ENCODE results near the gene GPR151.

GPR151 gene

DNA sequence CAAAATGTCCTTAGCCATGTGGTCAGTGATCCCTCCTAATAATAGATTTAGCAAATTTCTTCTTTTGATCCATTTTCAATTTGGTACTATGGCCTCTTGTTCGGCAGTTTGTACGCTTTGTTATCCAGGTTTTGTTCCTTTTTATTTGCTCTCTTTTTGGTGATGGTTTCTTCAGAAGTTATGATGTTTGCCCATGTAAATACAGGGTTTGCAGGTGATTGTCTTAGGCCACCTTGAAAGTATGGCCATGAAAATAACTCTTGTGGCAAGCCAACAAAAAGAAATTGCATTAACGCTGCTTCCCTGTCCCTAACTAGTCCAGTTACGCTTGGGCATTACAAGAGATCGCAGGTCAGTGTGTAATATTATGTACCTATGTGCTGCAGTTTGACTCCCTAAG, 8.6 kb downstream of the GPR151 start:
- H3K9me3 ChIP-seq = no peaks in the 10 kb centered on the region
- H3K27ac ChIP-seq = no peak overlapping the region
- no peak overlapping the region for H3K4me3 ChIP-seq (ENCODE audit: low read depth in 1 of 2, low read length in 1 of 2)
- H3K36me3 ChIP-seq = peaks cover 80% of the 10 kb centered on the region
- H3K4me1 ChIP-seq (ENCODE audit: control insufficient read depth in 1 of 2, insufficient read depth in 1 of 2, low read depth in 1 of 2, low read length in 1 of 2) = no peaks in the 10 kb centered on the region
- TF ChIP-seq CTCF (IDR thresholded peaks at IDR 0.05) = no peak
- no peaks in the 10 kb centered on the region for H3K27me3 ChIP-seq

DNA sequence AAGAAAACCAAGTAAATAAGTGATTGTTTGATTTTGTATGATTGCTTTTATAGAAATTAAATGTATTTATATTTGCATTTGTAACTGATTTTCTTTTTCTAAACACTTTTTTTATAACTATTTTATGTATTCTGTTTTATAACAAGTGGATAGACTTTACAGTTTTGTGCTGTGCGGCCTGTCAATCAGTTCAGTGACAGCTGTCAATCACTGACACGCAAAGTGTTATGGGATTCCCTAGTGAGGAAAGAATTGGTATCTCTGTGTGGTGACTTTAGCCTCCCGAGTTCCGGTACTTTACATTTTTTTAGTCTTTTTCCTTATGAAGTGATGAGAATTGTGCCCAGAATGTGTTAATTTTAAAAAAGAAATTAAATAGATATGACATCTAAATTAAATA, 16.3 kb downstream of the GPR151 start:
- Histone ChIP-seq H3K4me1 (ENCODE audit: control insufficient read depth in 1 of 2, insufficient read depth in 1 of 2, low read depth in 1 of 2, low read length in 1 of 2) (no peaks in the 10 kb centered on the region), H3K27ac (no peak overlapping the region), H3K27me3 (no peaks in the 10 kb centered on the region), H3K4me3 (ENCODE audit: low read depth in 1 of 2, low read length in 1 of 2) (no peak overlapping the region), H3K36me3 (peaks cover 28% of the 10 kb centered on the region), H3K9me3 (no peaks in the 10 kb centered on the region)
- no peak for TF ChIP-seq CTCF (IDR thresholded peaks at IDR 0.05)

DNA sequence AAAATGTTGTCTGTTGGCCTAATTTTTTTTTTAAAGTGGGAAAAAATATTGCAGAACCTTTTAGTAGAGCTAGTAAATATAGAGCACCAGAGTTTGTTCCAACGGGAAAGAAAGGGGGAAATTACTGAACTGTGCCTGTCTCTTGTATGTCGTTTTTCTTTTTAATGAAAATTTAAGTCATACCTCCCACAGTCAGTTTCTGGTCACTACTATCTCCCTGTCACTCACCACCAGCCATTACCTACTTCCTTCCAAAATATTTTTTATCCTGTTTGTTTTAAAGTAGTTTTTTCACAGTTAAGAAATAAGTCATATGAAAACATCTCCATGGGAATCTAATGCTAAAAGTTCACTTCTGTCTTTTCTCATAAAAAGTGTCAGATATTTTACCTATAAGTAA, 21.3 kb downstream of the GPR151 start:
- TF ChIP-seq CTCF (IDR thresholded peaks at IDR 0.05) = no peak
- Histone ChIP-seq H3K4me3 (ENCODE audit: low read depth in 1 of 2, low read length in 1 of 2) (no peak overlapping the region), H3K27me3 (no peaks in the 10 kb centered on the region), H3K27ac (no peak overlapping the region), H3K9me3 (no peaks in the 10 kb centered on the region), H3K4me1 (ENCODE audit: control insufficient read depth in 1 of 2, insufficient read depth in 1 of 2, low read depth in 1 of 2, low read length in 1 of 2) (no peaks in the 10 kb centered on the region), H3K36me3 (peaks cover 28% of the 10 kb centered on the region)

DNA sequence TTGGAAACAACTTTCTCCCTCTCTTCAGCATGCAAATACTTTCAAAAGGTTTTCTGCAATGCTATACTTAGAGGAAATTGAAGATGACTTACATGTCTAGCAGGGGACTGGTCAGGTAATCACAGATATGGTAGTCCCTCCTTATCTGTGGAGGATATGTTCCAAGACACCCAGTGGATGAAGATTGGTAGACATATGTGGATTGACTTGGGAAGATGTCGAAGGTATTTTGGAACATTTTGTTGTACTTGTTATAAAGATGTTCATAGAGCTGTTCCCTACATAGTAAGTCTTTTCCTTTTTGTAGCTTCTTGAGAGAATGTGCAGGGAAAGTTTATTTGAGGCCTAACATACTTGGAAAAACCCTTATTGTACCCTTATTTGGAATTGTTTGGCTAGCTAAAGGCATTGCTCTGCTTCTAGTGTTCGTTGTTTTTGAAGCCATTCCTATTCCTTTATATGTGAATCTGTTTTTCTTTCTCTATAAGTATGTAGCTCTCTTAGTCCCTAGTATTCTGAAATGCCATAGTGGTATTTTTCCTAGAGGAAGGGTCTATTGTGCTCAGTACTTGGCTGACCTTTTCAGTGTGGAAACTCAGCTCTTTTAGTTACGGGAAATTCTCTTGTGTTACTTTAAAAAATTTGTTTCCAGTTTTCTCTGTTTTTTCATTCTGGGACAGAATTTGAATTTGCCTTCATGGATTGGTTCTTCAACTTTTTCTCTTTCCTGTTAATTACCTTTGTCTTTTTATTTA, 25.7 kb downstream of the GPR151 start:
- Histone ChIP-seq H3K27ac (no peak overlapping the region), H3K36me3 (peaks cover 14% of the 10 kb centered on the region), H3K4me1 (ENCODE audit: control insufficient read depth in 1 of 2, insufficient read depth in 1 of 2, low read depth in 1 of 2, low read length in 1 of 2) (no peaks in the 10 kb centered on the region), H3K4me3 (ENCODE audit: low read depth in 1 of 2, low read length in 1 of 2) (no peak overlapping the region), H3K9me3 (no peaks in the 10 kb centered on the region), H3K27me3 (no peaks in the 10 kb centered on the region)
- TF ChIP-seq CTCF (IDR thresholded peaks at IDR 0.05) = no peak

DNA sequence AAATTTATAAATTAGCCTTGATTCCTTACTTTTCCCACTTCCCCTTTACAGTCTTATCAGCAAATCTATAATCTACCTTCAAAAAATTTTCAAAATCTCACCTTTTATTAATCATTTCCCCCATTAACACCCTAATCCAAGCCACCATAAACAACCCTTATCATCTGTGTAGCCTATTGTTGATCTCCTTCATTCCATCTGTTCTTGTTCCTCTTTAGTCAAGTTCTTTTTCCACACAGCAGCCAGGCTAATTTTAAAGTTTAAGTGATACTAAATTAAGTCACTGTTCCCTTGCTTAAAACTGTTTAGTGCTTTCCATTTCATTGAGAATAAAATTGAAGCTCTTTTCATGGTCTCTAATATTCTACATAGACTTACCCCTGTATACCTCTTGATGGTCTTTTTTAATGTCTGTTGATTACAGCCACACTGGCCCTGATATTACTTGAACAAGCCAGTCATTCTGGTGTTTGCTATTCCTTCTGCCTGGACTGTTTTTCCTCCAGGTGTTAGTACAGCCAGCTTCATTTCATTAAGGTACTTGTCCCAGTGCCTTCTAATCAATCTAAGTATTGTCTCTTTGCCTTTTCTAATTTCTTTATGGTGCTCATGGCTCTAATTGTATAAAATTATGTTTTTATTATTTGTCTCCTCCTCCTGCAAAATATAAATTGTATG, 31.1 kb downstream of the GPR151 start:
- Histone ChIP-seq H3K27me3 (no peaks in the 10 kb centered on the region), H3K9me3 (no peaks in the 10 kb centered on the region), H3K4me3 (ENCODE audit: low read depth in 1 of 2, low read length in 1 of 2) (no peak overlapping the region), H3K4me1 (ENCODE audit: control insufficient read depth in 1 of 2, insufficient read depth in 1 of 2, low read depth in 1 of 2, low read length in 1 of 2) (no peaks in the 10 kb centered on the region), H3K27ac (no peak overlapping the region), H3K36me3 (peaks cover 37% of the 10 kb centered on the region)
- no peak for TF ChIP-seq CTCF (IDR thresholded peaks at IDR 0.05)

Data from neutrophil (primary cell).